ENCODE data around the gene DCBLD1.
A peak's percentile ranks its signal among the peaks of the same experiment; 100 is the strongest.
"Not testable (repeated sequence)": the region's sequence is repeated elsewhere in the genome, so short reads cannot be mapped to it uniquely, and the experiment has no call there.

The DCBLD1 gene

DNA sequence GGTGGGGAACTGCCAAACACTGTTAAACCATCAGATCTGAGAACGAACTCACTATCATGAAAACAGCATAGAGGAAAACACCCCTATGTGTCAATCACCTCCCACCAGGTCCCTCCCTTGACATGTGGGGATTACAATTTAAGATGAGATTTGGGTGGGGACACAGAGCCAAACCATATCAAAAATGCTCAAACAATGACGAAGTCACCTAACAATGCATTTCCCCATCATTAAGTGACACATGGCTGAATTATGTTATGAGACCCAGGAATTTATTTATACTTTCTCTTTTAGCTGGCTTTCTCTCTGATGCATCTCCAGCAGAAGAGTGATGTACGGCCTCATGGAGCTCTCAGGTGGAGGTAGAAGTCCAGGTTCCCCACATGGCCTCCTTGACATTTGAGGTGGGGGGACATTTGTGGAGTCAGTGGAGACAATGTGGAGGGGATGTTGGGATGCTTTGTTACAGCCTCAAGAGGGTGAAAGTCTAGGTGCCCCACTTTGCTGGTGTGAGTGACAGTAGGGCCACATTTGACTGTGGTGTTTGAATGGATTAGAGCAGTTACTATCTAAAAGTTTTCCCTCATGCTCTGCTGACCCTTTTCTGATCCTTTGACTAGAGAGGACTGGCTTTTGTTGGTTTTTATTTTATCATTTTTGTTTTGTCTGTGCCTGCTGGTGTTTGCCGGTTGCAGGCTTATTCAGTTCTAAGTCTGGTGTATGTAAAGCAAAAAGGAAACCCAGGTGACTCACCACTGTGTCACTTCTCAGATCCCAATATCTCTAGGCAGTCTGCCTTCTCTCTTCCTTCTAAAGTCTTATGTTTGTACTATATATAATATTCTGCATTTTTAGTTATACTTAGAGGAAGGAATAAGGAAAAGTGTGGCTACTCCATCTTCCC is 18.5 kb upstream of the DCBLD1 start:
- TF ChIP-seq, protein P1, sequence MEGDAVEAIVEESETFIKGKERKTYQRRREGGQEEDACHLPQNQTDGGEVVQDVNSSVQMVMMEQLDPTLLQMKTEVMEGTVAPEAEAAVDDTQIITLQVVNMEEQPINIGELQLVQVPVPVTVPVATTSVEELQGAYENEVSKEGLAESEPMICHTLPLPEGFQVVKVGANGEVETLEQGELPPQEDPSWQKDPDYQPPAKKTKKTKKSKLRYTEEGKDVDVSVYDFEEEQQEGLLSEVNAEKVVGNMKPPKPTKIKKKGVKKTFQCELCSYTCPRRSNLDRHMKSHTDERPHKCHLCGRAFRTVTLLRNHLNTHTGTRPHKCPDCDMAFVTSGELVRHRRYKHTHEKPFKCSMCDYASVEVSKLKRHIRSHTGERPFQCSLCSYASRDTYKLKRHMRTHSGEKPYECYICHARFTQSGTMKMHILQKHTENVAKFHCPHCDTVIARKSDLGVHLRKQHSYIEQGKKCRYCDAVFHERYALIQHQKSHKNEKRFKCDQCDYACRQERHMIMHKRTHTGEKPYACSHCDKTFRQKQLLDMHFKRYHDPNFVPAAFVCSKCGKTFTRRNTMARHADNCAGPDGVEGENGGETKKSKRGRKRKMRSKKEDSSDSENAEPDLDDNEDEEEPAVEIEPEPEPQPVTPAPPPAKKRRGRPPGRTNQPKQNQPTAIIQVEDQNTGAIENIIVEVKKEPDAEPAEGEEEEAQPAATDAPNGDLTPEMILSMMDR (IDR thresholded peaks at IDR 0.05; ENCODE audit: insufficient read depth, low read depth, low read length, missing control alignments), result no peak
- DNase-seq (ENCODE audit: low read depth), result peak; percentile 84
- no peak overlapping the region for H3K4me3 ChIP-seq (ENCODE audit: low read length)

DNA sequence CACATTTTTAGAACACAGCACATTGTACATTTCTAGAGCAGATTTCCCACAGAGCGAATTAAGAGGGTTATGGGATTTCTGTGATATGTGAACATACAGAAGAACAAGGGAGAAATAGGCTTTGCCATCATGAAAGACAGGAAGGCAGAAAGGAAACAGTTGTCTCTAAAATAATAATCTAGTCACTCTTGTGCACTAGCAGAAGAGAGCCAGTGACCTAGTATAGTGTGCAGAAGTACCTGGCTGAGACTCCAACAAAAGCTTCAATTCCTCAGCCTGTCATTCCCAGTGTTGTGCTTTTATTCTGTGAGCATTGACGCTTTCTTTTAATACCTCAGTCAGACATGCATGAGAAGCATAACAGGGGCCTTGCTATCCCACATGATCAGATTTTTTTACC is 17.8 kb upstream of the DCBLD1 start:
- TF ChIP-seq, protein P1 (IDR thresholded peaks at IDR 0.05; ENCODE audit: insufficient read depth, low read depth, low read length, missing control alignments), result no peak
- no peak overlapping the region for H3K4me3 ChIP-seq (ENCODE audit: low read length)
- no peak for DNase-seq (ENCODE audit: low read depth)

DNA sequence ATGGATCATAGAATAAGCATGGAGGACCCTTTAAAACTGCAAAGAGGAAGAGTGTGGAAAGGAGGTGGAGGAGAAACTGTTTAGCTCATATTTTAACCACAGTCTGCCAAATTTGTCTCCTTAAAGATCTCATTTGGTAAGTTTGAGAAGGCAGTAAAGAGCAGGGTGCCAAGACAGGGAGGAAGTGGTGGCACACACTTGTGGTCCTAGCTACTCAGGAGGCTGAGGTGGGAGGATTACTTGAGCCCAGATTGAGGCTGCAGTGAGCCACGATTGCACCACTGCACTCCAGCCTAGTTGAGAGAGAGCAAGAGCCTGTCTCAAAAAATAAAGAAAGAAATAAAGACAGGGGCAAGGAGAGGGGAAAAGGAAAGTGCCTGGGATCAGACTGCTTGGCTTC is 16.8 kb upstream of the DCBLD1 start:
- H3K4me3 ChIP-seq (ENCODE audit: low read length), result no peak overlapping the region
- TF ChIP-seq, protein P1 (IDR thresholded peaks at IDR 0.05; ENCODE audit: insufficient read depth, low read depth, low read length, missing control alignments), result no peak
- DNase-seq (ENCODE audit: low read depth), result no peak

DNA sequence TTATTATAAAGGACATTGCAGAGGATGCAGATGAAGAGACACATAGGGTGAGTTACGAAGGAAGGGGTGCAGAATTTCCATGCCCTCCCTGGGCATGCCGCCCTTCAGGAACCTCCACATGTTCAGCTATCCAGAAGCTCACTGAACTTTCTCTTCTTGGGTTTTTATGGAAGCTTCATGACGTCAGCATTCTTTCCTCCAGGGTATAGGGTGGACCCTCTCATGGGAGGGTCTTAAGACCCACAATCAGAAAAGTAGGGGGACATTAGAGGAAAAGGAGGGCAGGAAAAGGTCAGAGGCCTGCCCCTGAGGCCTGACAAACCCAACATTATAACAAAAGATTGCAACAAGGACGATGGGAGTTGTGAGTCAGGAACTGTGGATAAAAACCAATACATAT is 14.6 kb upstream of the DCBLD1 start:
- no peak overlapping the region for H3K4me3 ChIP-seq (ENCODE audit: low read length)
- TF ChIP-seq, protein P1 (IDR thresholded peaks at IDR 0.05; ENCODE audit: insufficient read depth, low read depth, low read length, missing control alignments), result no peak
- DNase-seq (ENCODE audit: low read depth), result no peak

DNA sequence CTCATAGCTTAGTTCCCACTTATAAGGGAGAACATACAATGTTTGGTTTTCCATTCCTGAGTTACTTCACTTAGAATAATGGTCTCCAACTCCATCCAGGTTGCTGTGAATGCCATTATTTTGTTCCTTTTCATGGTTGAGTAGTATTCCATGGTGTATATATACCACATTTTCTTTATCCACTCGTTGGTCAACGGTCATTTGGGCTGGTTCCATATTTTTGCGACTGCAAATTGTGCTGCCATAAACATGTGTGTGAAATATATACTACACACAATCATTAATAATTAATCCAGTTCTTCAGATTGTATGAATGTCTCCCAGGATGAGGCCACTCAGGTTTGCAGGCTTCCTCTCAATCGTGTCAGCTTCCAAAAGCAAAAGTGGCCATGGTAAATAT is 13.9 kb upstream of the DCBLD1 start:
- DNase-seq (ENCODE audit: low read depth); H3K4me3 ChIP-seq (ENCODE audit: low read length): not testable (repeated sequence)

DNA sequence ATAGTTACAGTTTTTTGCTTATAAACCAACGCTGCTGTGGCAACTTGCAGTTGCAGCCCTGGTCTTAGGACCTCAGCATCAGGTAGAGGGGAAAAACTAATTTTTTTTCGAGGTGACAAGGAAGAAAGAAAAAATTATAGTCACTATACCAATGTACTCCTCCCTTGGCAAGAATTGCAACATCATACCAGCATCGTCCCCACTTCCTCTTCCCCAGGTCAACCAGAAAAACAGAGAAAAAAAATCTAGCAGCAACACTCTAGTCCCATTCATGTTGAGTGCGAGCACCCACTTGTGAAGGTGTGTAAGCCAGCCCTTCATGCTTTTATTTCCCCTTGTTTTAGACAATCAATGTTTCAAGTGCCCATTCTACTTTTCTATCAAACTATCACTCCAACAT is 13.1 kb upstream of the DCBLD1 start:
- DNase-seq (ENCODE audit: low read depth), result no peak
- TF ChIP-seq, protein P1 (IDR thresholded peaks at IDR 0.05; ENCODE audit: insufficient read depth, low read depth, low read length, missing control alignments), result no peak
- no peak overlapping the region for H3K4me3 ChIP-seq (ENCODE audit: low read length)

DNA sequence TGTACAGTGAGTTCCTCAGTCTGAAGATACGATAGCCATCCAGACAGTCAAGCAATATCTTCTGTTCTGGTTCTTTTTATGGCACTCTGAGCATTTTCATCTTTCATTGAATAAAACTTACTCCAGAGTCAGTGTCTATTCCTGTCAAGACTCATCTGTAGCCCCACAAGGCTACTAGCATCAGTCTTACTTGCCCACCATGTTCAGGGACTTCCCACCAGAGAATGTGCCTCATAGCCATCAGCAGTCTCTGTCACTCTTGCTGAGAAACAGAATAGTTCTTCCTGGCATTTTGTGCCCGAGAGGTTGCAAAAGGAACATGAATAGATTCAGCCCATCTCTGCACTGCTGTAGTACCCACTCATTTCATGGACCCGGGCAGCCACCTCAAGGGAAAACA is 12.7 kb upstream of the DCBLD1 start:
- no peak for DNase-seq (ENCODE audit: low read depth)
- H3K4me3 ChIP-seq (ENCODE audit: low read length), result no peak overlapping the region
- TF ChIP-seq, protein P1 (IDR thresholded peaks at IDR 0.05; ENCODE audit: insufficient read depth, low read depth, low read length, missing control alignments), result no peak

All from epithelial cell of esophagus (primary cell).